HepG2 (cell line): ENCODE data around the gene FMNL1. TPM values are rescaled to one million over a fixed set of nuclear protein-coding genes. Genes with fewer than 3 reads are reported as not detected.

ENCODE experiments used
- AGO2 ChIP-seq: fragments of 200-400 bp; formaldehyde crosslinking; optimal IDR thresholded peaks from 2 replicates; pipeline ENCODE3; 2017; ENCODE audit warnings: mild to moderate bottlenecking, low read depth, low read length, moderate library complexity
- ARHGAP35 ChIP-seq: sonication (generic); formaldehyde crosslinking; IDR thresholded peaks from 2 replicates; pipeline ENCODE4 v1.9.0; 2022; ENCODE audit warnings: mild to moderate bottlenecking, inconsistent platforms, moderate library complexity, missing genetic modification reagents, borderline replicate concordance
- BRD4 ChIP-seq: sonication (generic); formaldehyde crosslinking; IDR thresholded peaks from 2 replicates; pipeline ENCODE4 v1.4.0; 2020; ENCODE audit warnings: missing genetic modification reagents
- IRF2 ChIP-seq: IDR thresholded peaks from 2 replicates; pipeline ENCODE4 v1.6.1; 2018; ENCODE audit warnings: missing genetic modification reagents, missing compliant biosample characterization
- KLF16 ChIP-seq, 2 experiments: sonication (generic) in 1 of 2; formaldehyde crosslinking in 1 of 2; IDR thresholded peaks; 2 replicates each; pipeline versions ENCODE4 v1.6.1 to v1.8.0; 2016 to 2023; ENCODE audit warnings: missing genetic modification reagents in 2 of 2, missing compliant biosample characterization in 1 of 2
- MYNN ChIP-seq: sonication (generic); formaldehyde crosslinking; IDR thresholded peaks from 2 replicates; pipeline ENCODE4 v1.4.0; 2020; ENCODE audit warnings: mild to moderate bottlenecking, low read depth, missing genetic modification reagents
- NR2F2 ChIP-seq: IDR thresholded peaks from 2 replicates; pipeline ENCODE4 v1.6.1; 2012; ENCODE audit warnings: low read depth, inconsistent platforms, borderline replicate concordance
- PHF8 ChIP-seq: sonication (generic); formaldehyde crosslinking; IDR thresholded peaks from 2 replicates; pipeline ENCODE4 v1.5.0; 2020; ENCODE audit warnings: missing genetic modification reagents
- POLR2G ChIP-seq: fragments of 200-400 bp; formaldehyde crosslinking; IDR thresholded peaks from 2 replicates; pipeline ENCODE4 v1.6.1; 2018; ENCODE audit warnings: mild to moderate bottlenecking, low read depth, low read length, moderate library complexity
- PTBP1 ChIP-seq: fragments of 200-400 bp; formaldehyde crosslinking; IDR thresholded peaks from 2 replicates; pipeline ENCODE4 v1.6.1; 2018; ENCODE audit warnings: low read length, low read depth; ENCODE audit not compliant: poor library complexity, severe bottlenecking
- XRCC5 ChIP-seq: fragments of 200-400 bp; formaldehyde crosslinking; optimal IDR thresholded peaks from 2 replicates; pipeline ENCODE3; 2017; ENCODE audit warnings: mild to moderate bottlenecking, low read length
- ZNF12 ChIP-seq: sonication (generic); formaldehyde crosslinking; IDR thresholded peaks from 2 replicates; pipeline ENCODE4 v1.5.0; 2020; ENCODE audit warnings: missing genetic modification reagents
- ZNF317 ChIP-seq: sonication (generic); formaldehyde crosslinking; IDR thresholded peaks from 2 replicates; pipeline ENCODE4 v1.5.0; 2020; ENCODE audit warnings: mild to moderate bottlenecking, missing genetic modification reagents
- ZNF567 ChIP-seq: sonication (generic); formaldehyde crosslinking; IDR thresholded peaks from 2 replicates; pipeline ENCODE4 v1.8.1; 2023; ENCODE audit warnings: mild to moderate bottlenecking, missing genetic modification reagents, borderline replicate concordance
- ZNF569 ChIP-seq: sonication (generic); formaldehyde crosslinking; IDR thresholded peaks from 2 replicates; pipeline ENCODE4 v1.5.0; 2020; ENCODE audit warnings: mild to moderate bottlenecking, missing genetic modification reagents, moderate library complexity, borderline replicate concordance
- ZNF577 ChIP-seq: sonication (generic); formaldehyde crosslinking; IDR thresholded peaks from 2 replicates; pipeline ENCODE4 v1.4.0; 2020; ENCODE audit warnings: mild to moderate bottlenecking, low read depth, missing genetic modification reagents, borderline replicate concordance
- ZNF644 ChIP-seq: IDR thresholded peaks from 2 replicates; pipeline ENCODE4 v1.6.1; 2016; ENCODE audit warnings: low read depth
- ZNF850 ChIP-seq: sonication (generic); formaldehyde crosslinking; conservative IDR thresholded peaks from 2 replicates; pipeline ENCODE4 v1.9.0; 2021; ENCODE audit warnings: mild to moderate bottlenecking, missing genetic modification reagents
- ZZZ3 ChIP-seq: sonication (generic); formaldehyde crosslinking; IDR thresholded peaks from 2 replicates; pipeline ENCODE4 v1.4.0; 2020; ENCODE audit warnings: missing genetic modification reagents, mild to moderate bottlenecking, borderline replicate concordance
- polyA plus RNA-seq, 8 experiments: library from polyadenylated mRNA; depleted of rRNA in 3 of 8; stranded (reverse) in 7 of 8; unstranded in 1 of 8; fragments of >200 nt; fragmentation: Illumina TruSeq in 4 of 8; extraction: Trizol in 4 of 8; gene quantifications; 2 replicates each; pipeline versions ENCODE4 v1.2.1 to v1.2.3, GENCODE V29; 2011 to 2016; ENCODE audit warnings: low read depth in 4 of 8, missing spikeins in 1 of 8, mixed read lengths in 1 of 8; ENCODE audit not compliant: insufficient read depth in 1 of 8
- total RNA-seq, 5 experiments: library from RNA; depleted of rRNA; stranded (reverse); fragments of >200 nt; fragmentation: Illumina TruSeq; extraction: Trizol; gene quantifications; 2 replicates each; pipeline ENCODE4 v1.2.3, GENCODE V29; 2016; ENCODE audit warnings: low read depth in 1 of 5
- TF ChIP-seq, protein P1 (sequence below): sonication (generic); formaldehyde crosslinking; IDR thresholded peaks from 2 replicates; pipeline ENCODE4 v1.8.0; 2022; ENCODE audit warnings: mild to moderate bottlenecking, missing genetic modification reagents, borderline replicate concordance
- TF ChIP-seq, protein P2 (sequence below): sonication (generic); formaldehyde crosslinking; IDR thresholded peaks from 2 replicates; pipeline ENCODE4 v1.8.0; 2022; ENCODE audit warnings: missing genetic modification reagents, low read depth, mild to moderate bottlenecking, borderline replicate concordance
- TF ChIP-seq, protein P3 (sequence below): sonication (generic); formaldehyde crosslinking; IDR thresholded peaks from 2 replicates; pipeline ENCODE4 v1.8.1; 2022; ENCODE audit warnings: low read depth, mild to moderate bottlenecking, missing genetic modification reagents
- TF ChIP-seq, protein P4 (sequence below): sonication (generic); formaldehyde crosslinking; IDR thresholded peaks from 2 replicates; pipeline ENCODE4 v1.4.0; 2020; ENCODE audit warnings: mild to moderate bottlenecking, missing genetic modification reagents

The FMNL1 gene
- total and polyA plus RNA-seq, 2 of the 13 experiments (the other 11 are each of a cell fraction or from before 2014, with no cell fraction given): 0.53 to 0.70 TPM

DNA sequence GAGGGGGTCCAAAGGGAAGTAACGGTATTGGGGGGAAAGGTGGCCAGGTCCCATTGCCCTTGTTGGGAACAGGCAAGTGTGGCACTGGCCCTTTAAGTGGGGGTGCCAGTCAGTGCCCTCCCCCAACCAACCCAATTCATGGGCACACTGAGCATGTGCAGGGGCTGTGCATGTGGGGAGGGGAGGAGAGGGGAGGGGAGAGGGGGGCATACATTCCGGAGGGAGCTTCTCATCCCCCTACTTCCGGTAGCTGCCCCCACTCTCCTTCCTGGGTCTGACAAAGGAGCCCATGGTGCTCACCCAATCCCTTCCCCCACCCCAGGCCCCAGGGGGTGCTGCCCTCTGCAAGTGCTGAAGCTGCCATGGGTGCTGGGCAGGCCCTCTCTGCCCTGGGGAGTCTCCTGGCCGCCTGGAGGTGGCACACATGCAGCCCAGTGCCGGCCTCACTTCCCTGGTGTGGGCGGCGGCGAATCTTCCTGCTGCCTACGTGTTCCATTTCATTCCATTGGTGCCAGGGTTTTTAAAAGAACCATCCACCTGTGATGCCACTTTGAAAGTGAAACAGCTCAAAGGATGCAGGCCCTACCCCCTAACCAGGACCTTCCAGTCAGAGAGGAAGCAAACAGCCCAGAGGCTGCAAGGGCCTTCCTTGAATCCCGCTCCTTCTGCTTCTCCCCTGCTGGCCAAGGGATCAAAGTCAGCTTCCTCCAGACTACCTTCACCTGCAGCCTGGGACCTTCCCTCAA is 49.0 kb upstream of the FMNL1 start (continued):
- TF ChIP-seq, protein P1, sequence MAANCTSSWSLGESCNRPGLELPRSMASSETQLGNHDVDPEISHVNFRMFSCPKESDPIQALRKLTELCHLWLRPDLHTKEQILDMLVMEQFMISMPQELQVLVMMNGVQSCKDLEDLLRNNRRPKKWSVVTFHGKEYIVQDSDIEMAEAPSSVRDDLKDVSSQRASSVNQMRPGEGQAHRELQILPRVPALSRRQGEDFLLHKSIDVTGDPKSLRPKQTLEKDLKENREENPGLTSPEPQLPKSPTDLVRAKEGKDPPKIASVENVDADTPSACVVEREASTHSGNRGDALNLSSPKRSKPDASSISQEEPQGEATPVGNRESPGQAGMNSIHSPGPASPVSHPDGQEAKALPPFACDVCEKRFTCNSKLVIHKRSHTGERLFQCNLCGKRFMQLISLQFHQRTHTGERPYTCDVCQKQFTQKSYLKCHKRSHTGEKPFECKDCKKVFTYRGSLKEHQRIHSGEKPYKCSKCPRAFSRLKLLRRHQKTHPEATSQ (CRISPR knock-in tag): no peak
- TF ChIP-seq ARHGAP35 (CRISPR knock-in tag) (peak; percentile 60; the same call in 1 of the 2 replicates), ZNF644 (CRISPR knock-in tag) (0 out of 2 replicates have a peak, but pooled peaks have one; percentile 29), PTBP1 (no peak), ZNF569 (CRISPR knock-in tag) (no peak), XRCC5 (peak; percentile 56), ZNF567 (CRISPR knock-in tag) (no peak), ZNF577 (CRISPR knock-in tag) (no peak), AGO2 (no peak), PHF8 (CRISPR knock-in tag) (peak; percentile 44), NR2F2 (peak; percentile 25; the same call in 1 of the 2 replicates), ZNF12 (peak; percentile 50; the same call in 1 of the 2 replicates), ZZZ3 (0 out of 2 replicates have a peak, but pooled peaks have one; percentile 38), POLR2G (peak; percentile 81), IRF2 (CRISPR knock-in tag) (no peak; the same call in 1 of the 2 replicates), ZNF850 (CRISPR knock-in tag) (no peak), ZNF317 (no peak), BRD4 (peak; percentile 93), MYNN (CRISPR knock-in tag) (peak; percentile 88; the same call in 1 of the 2 replicates), KLF16 (CRISPR knock-in tag; IDR thresholded peaks at IDR 0.05) (peak in 1 of 2 experiments; percentile 78; a peak in 1 of 4 replicates)
- TF ChIP-seq, protein P2, sequence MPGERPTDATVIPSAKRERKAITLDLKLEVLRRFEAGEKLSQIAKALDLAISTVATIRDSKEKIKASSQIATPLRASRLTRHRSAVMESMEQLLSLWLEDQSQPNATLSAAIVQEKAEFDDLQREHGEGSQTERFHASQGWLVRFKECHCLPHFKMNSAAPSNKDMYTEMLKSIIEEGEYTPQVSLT (CRISPR knock-in tag): no peak
- TF ChIP-seq, protein P3, sequence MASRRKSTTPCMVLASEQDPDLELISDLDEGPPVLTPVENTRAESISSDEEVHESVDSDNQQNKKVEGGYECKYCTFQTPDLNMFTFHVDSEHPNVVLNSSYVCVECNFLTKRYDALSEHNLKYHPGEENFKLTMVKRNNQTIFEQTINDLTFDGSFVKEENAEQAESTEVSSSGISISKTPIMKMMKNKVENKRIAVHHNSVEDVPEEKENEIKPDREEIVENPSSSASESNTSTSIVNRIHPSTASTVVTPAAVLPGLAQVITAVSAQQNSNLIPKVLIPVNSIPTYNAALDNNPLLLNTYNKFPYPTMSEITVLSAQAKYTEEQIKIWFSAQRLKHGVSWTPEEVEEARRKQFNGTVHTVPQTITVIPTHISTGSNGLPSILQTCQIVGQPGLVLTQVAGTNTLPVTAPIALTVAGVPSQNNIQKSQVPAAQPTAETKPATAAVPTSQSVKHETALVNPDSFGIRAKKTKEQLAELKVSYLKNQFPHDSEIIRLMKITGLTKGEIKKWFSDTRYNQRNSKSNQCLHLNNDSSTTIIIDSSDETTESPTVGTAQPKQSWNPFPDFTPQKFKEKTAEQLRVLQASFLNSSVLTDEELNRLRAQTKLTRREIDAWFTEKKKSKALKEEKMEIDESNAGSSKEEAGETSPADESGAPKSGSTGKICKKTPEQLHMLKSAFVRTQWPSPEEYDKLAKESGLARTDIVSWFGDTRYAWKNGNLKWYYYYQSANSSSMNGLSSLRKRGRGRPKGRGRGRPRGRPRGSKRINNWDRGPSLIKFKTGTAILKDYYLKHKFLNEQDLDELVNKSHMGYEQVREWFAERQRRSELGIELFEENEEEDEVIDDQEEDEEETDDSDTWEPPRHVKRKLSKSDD (CRISPR knock-in tag): no peak; the same call in 1 of the 2 replicates
- TF ChIP-seq, protein P4, sequence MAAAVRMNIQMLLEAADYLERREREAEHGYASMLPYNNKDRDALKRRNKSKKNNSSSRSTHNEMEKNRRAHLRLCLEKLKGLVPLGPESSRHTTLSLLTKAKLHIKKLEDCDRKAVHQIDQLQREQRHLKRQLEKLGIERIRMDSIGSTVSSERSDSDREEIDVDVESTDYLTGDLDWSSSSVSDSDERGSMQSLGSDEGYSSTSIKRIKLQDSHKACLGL (CRISPR knock-in tag): no peak
